ENCODE data around the gene OSTF1.

The OSTF1 gene, protein sequence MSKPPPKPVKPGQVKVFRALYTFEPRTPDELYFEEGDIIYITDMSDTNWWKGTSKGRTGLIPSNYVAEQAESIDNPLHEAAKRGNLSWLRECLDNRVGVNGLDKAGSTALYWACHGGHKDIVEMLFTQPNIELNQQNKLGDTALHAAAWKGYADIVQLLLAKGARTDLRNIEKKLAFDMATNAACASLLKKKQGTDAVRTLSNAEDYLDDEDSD

GRCh38 chr9:75087824-75088645 lies at the start of gene OSTF1, which contains the start of gene NMRK1:
Gene OSTF1, plus strand, starts transcription at chr9:75088514. Its CDS starts 179 bp downstream, at chr9:75088693.
Gene NMRK1, minus strand, starts transcription at chr9:75088155. Its CDS starts 5,040 bp downstream, at chr9:75083115.
- DNase-seq = peak; percentile 65

DNA sequence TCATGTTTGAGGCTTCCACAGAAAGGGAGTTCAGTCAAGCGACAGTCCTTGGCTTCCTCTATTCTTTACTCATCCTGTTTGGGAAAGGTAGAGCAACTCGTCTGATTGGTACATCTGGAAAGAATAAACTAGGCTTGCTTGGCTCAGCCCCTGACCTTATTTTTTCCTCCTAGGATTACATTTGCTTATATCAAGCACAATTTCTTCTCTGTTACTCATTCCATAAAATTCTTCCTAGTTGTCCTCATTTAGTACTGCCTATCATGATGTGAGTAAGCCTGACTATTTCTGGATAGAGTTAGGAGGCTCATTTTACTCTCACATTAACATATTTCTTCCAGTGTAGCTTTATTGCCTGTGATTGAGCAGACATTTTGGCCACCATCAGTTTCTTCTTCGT lies 49.3 kb upstream of the OSTF1 start:
- no peak for DNase-seq

DNA sequence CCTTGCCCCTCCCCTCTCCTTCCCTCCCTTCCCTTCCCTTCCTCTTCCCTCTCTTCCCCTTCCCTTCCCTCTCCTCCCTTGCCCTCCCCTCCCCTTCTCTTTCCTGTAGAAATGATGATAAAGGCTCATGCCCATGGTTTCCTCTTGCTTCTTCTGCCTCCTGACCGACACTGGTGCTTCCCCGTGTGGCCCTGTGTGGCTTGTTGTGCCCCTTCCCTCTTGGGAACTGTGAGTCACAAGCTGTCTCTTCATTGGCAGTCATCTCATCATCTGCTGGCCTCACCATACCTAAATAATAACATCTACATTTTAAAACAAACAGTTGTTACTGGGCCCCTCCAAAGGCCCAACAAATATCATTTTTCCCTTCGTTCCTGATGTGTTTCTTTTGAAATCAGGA lies 48.5 kb upstream of the OSTF1 start:
- no peak for DNase-seq

- no peak for DNase-seq
Observed at GRCh38 chr9:75041041-75041440, 47.3 kb upstream of the OSTF1 start.

DNA sequence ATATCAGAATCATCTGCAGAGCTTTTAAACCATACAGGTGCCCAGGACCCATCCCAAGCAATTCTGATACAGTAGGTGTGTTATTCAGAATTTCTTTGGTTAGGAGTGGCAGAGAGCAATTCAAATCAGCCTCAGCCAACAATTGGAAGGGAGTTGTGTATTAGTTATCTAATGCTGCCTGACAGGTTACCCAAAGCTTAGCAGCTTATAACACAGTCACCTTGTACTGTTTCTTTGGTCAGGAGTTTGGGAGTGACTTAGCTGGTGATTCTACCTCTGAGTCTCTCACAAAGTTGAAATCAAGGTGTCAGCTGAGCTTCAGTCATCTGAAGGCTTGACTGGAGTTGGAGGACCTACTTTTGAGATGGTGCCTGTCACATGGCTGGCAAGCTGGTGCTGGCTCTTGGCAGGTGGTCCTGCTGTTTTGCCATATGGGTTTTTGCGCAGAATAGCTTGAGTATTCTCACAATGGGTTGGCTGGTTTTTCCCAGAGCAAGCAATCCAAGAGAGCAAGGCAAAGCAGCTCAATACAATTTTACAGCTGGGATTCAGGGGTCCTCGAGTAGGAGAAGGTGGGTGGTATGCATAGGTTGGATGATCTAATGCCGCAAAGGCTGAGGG lies 41.5 kb upstream of the OSTF1 start:
- DNase-seq = no peak

GRCh38 chr9:75047506-75047905 lies 40.8 kb upstream of the OSTF1 start:
- DNase-seq = no peak

GRCh38 chr9:75051285-75051684 lies 37.0 kb upstream of the OSTF1 start:
- no peak for DNase-seq

DNA sequence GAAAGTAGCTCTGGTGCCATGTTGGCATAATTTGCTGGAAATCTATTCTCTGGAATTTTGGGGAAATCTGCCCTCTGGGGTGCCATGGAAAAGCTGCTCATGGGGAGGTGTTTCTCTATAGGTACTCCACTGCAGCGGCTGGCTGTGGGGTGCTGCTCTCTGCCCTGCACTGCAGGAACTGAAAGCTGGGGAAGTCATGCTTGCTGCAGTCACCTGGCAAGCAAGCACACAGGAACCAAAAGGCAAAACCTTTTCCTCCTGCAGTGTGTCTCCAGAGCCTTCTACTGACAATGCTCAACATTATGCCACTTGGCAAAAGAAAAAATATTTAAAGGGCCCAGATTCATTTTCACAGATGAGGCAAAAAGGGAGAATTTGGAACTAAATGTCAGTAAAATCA lies 34.4 kb upstream of the OSTF1 start:
- DNase-seq = no peak

DNA sequence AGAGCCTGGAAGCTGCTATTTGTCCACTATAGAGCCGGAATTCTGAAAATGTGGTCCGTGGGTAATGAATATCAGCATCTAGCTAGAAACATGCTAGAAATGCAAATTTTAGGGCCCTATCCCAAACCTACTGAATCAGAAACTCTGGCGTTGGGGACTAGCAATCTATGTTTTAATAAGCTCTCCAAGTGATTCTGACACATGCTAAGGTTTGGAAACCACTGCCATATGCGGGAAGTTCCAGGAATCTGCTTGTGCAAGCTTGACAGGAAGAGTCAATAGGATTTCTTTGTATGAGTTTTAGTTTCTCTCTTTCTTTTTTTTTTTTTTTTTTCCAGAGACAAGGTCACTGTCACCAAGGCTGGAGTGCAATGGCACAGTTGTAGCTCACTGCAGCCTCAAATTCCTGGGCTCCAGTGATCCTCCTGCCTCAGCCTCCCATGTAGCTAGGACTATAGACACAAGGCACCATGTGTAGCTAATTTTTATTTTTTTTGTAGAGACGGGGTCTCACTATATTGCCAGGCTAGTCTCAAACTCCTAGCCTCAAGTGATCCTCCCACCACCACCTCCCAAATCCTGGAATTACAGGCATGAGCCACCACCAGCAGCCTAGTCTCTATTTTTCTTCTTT lies 33.8 kb upstream of the OSTF1 start:
- DNase-seq = no peak

GRCh38 chr9:75061169-75061568 lies 27.1 kb upstream of the OSTF1 start:
- no peak for DNase-seq

DNA sequence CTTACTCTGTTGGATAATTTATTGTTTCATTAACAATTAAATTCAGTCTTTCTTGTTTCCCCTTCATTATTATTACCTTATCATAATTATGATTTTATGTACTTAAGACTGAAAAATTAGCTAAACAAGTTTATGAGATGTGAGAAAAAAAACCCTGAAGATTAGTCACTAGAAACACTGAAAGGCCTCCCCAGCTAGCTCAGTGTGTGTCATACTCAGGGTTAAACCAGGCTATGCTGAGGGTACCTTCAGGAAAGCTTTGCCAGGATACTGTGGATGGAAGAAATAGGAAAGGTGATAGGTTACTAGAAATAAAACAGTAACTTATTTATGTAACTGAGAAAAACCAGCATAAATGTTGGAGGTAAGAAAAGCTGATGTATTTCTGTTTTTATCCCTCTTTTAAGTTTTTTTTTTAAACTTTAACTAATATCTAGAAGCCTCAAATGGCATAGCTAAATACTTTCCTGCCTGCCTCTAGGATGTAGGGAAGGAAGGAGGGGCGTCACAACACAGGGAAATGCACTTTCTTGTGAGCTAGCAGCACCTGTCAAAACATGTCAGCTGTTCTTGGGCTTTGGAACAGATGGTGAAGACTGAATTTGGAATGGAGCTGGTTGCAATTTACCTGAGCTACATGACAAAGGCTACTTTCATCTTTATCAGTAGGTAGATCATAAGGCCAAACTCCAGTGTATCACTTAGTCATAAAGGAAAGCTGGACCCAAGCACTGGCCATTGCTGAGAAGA lies 24.6 kb upstream of the OSTF1 start:
- no peak for DNase-seq

- DNase-seq = no peak
Observed at GRCh38 chr9:75064307-75065025, 23.8 kb upstream of the OSTF1 start.

GRCh38 chr9:75065510-75065909 lies 22.8 kb upstream of the OSTF1 start:
- no peak for DNase-seq

- no peak for DNase-seq
Observed at GRCh38 chr9:75067894-75068293, 20.4 kb upstream of the OSTF1 start.

DNA sequence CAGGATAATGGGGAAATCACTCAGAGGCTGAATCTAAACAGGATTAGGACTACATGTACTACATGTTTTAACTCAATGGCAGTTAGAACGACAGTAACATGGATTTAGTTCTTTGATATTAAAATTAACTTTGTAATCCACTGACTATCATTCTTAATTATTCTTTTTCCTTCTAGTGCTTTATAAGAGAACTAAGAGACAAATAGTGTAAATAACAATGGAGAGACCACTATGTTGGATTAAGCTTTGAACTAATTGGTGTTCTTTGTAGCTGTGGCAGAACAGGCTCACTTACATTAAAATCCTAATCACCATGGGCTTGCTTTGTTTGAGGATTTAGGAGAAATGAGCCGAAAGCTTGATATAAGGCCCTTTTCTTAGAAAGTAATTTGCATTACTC lies 19.1 kb upstream of the OSTF1 start:
- no peak for DNase-seq

- no peak for DNase-seq
Observed at GRCh38 chr9:75071530-75072122, 16.7 kb upstream of the OSTF1 start.

DNA sequence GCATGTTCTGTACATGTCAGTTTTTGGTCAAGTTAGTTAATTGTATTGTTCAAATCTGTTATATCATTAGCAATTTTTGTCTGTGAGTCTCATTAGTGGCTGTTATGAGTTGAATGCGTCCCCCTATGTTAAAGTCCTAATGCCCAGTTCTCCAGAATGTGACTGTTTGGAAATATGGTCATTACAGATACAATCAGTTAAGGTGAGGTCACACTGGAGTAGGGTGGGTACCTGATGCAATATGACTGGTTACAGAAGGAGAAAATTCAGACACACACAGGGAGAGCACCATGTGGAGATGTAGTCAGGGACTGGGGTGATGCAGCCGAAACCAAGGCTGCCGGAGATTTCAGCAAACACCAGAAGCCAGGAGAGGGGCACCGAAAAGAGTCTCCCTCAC lies 15.4 kb upstream of the OSTF1 start:
- DNase-seq = no peak

GRCh38 chr9:75081632-75082031 lies 6.7 kb upstream of the OSTF1 start:
- no peak for DNase-seq

DNA sequence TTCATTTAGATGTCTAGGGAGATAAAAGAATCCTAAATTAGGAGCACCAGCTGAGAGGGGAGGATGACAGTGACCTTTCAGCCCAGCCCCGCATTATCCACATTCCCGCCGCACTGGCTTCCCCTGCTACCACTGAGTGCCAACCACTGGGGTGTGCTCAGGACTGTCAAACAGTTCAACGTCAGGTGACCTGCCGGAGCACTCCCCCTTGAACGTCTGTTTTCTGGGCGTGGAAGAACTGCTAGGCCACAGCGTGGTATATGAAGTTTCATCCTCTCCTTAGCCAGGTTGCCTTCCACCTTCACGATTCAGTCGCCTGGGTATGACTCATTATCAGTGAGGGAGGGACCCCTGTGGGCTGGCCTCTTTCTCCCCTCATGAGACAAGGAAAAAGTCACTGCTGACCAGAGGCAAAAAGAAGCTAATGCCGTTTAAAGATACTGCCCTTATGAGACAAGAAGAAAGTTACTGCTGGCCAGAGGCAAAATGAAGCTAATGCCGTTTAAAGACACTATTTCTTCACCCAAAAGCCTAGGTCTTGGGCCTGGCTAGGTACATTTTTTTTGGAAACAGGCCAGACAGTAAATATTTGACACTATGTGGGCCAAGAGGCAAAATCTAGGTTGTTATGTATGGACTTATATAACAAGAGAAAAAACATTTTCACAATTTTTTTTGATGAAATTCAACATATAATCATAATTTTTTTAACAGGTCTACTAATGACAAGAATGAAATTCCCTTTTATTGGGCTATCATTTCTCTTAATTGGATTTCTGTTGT lies 4.9 kb upstream of the OSTF1 start:
- no peak for DNase-seq

DNA sequence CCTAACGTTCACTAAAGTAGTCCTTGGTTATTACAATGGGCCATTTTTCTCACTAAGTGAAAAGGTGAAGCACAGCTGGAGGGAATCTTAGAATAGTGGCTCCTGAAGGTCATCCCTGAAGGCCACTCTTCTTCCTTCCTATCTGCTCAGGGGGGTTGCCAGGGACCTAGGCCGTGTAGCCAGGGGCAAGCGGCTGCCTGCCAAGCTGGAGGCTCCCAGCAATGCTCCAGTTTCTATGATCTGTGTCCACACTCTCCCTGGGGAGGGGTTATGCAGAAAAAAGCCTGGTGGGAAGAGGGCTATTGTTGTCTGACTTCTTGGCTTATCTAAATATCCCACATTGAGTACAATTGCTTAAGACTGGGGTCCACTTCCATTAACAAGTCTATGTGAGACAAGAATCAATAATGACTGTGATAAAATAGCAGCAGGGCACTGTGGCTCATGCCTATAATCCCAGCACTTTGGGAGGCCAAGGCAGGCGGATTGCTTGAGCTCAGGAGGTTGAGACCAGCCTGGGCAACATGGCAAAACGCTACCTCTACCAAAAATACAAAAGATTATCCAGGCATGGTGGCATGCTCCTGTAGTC lies 4.1 kb upstream of the OSTF1 start:
- no peak for DNase-seq
